IPS-15b (cell line): ENCODE measurements around the gene AMN.
"Not testable (repeated sequence)": the region's sequence is repeated elsewhere in the genome, so short reads cannot be mapped to it uniquely, and the experiment has no call there.

Experiments used
- H3K27me3 ChIP-seq: one replicate; pipeline ENCODE4 v1.6.1; 2013; ENCODE audit warnings: low read length; ENCODE audit not compliant: control insufficient read depth, insufficient read depth
- H3K36me3 ChIP-seq: one replicate; pipeline ENCODE4 v1.6.1; 2013; ENCODE audit warnings: low read length; ENCODE audit not compliant: control insufficient read depth, insufficient read depth
- H3K4me1 ChIP-seq: one replicate; pipeline ENCODE4 v1.6.1; 2013; ENCODE audit warnings: mild to moderate bottlenecking, low read length; ENCODE audit not compliant: control insufficient read depth, insufficient read depth
- H3K4me3 ChIP-seq: one replicate; pipeline ENCODE4 v1.5.1; 2013; ENCODE audit warnings: low read depth, low read length
- H3K9ac ChIP-seq: one replicate; pipeline ENCODE4 v1.6.1; 2013; ENCODE audit warnings: low read depth, mild to moderate bottlenecking, low read length
- H3K9me3 ChIP-seq: one replicate; pipeline ENCODE4 v1.6.1; 2013; ENCODE audit warnings: mild to moderate bottlenecking, low read length; ENCODE audit not compliant: control insufficient read depth, insufficient read depth

Gene AMN

DNA sequence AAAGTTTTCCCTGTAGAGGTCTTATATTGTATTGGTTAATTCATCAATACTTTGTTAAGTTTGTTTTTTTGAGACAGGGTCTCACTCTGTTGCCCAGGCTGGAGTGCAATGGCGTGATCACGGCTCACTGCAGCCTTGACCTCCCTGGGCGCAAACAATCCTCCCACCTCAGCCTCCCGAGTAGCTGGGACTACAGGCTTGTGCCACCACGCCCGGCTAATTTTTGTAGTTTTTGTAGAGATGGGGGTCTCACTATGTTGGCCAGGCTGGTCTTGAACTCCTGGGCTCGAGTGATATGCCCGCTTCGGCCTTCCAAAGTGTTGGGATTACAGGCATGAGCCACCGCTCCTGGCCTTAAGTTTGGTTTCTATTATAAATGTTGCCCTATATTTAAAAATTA, 4.4 kb downstream of the AMN start:
- H3K9ac ChIP-seq, H3K4me1 ChIP-seq, H3K9me3 ChIP-seq, H3K36me3 ChIP-seq: not testable (repeated sequence)
- Histone ChIP-seq H3K27me3 (peaks cover 67% of the 10 kb centered on the region), H3K4me3 (peak overlapping the region; percentile 79)

DNA sequence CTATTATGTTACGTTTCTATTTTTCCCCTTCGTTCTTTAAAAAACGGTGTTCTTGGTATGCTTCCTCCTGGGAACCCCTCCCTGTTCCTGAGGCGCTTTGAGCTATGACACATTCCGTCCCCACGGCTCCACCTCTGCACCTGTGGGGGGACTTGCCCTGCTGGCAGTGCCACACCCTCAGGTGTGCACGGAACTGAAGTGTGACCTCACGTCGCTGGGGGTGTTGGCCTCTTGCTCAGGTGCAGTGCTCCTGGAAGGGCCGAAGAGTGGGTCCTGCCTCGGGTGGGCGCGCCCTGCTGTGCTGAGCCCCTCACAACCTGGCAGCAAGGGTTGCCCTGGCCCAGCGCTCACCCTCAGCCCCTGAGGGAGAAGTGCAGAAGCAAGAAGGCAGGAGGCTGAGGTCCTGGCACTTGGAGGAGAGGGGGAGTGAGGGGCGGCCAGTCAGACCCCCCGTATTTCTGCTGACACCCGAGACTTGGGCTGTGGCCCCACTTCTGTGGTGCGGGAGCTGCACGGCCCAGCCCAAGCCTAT, 4.9 kb downstream of the AMN start:
- H3K9me3 ChIP-seq: no peaks in the 10 kb centered on the region
- no peaks in the 10 kb centered on the region for H3K36me3 ChIP-seq
- peaks cover 9% of the 10 kb centered on the region for H3K4me1 ChIP-seq
- peaks cover 61% of the 10 kb centered on the region for H3K27me3 ChIP-seq
- H3K4me3 ChIP-seq: peak overlapping the region; percentile 79
- no peak overlapping the region for H3K9ac ChIP-seq

DNA sequence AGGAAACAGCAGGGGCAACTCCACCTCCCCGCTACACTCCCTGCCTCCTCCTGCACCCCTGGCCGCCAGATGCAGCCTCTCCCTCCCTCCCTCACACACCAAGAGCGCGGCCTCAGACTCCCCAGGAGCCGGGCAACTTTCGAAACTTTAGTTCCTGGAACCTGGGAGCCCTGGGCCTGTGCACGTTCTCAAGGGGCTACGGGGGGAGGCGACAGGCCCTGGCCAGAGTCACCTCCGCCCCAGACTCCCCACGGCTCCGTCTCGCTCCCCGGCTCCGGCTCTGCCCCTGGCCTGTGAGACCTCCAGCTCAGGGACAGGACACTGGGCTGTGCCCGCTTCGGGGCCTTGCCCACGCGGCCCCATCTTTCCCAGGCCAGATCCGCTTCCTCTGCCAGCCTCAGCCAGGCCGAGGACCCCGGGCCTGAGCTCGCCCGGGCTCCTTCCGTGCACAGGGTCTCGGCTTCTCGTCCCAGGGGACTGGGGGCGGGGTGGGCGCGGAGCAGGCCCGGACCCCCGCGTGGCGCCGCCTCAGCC, 5.5 kb downstream of the AMN start:
- Histone ChIP-seq H3K4me3 (peak overlapping the region; percentile 79), H3K27me3 (peaks cover 58% of the 10 kb centered on the region), H3K9ac (no peak overlapping the region), H3K36me3 (no peaks in the 10 kb centered on the region), H3K4me1 (peaks cover 9% of the 10 kb centered on the region), H3K9me3 (no peaks in the 10 kb centered on the region)

DNA sequence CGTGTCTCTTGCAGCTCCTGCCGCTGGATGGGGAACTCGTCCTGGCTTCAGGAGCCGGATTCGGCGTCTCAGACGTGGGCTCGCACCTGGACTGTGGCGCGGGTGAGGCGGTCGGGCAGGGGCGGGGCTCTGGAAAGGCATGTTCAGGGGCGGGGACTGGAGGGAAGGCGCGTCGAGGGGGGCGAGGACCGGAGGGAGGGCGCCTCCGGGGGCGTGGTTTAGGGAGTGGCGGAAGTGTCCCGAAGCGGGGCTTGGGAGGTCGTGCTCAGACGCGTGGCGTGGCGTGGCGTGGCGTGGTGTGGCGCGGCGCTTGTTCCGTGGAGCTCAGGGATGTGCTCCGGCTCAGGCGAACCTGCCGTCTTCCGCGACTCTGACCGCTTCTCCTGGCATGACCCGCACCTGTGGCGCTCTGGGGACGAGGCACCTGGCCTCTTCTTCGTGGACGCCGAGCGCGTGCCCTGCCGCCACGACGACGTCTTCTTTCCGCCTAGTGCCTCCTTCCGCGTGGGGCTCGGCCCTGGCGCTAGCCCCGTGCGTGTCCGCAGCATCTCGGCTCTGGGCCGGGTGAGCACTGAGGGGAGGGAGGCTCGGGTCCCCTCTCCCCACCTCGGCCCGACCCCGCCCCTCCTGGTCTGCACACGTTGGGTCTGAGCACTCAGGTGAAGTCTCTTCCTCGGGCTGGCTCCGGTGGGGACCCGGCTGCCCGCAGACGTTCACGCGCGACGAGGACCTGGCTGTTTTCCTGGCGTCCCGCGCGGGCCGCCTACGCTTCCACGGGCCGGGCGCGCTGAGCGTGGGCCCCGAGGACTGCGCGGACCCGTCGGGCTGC, 6.2 kb downstream of the AMN start:
- no peak overlapping the region for H3K9ac ChIP-seq
- H3K36me3 ChIP-seq: peaks cover 2% of the 10 kb centered on the region
- H3K9me3 ChIP-seq: no peaks in the 10 kb centered on the region
- peaks cover 51% of the 10 kb centered on the region for H3K27me3 ChIP-seq
- H3K4me1 ChIP-seq: peaks cover 9% of the 10 kb centered on the region
- H3K4me3 ChIP-seq: peak overlapping the region; percentile 79

DNA sequence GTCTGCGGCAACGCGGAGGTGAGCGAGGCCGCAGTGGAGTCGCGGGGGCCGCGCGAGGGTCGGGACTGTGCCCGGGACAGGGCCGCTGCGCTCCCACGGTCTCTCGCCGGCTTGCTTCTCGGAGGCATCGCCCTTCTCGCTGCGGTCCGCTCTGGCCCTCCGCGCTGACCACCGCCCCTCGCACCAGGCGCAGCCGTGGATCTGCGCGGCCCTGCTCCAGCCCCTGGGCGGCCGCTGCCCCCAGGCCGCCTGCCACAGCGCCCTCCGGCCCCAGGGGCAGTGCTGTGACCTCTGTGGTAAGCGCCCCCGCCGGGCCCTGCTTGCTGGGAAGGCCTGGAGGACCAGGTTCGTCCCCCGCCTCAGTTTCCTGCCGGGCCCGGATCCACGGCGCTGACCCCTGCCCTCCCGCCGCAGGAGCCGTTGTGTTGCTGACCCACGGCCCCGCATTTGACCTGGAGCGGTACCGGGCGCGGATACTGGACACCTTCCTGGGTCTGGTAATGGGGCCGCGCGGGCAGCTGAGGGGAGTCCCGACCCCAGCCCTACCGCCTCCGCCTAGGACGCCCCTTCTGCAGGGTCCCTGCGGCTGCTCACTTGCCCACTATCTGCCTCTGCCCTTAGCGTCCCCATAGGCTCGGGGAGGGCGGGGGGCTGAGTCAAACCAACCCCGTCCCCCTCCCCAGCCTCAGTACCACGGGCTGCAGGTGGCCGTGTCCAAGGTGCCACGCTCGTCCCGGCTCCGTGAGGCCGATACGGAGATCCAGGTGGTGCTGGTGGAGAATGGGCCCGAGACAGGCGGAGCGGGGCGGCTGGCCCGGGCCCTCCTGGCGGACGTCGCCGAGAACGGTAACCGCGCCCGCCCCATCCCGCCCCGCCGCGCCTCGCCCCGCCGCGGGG, 7.0 kb downstream of the AMN start:
- Histone ChIP-seq H3K9me3 (no peaks in the 10 kb centered on the region), H3K9ac (no peak overlapping the region), H3K36me3 (peaks cover 2% of the 10 kb centered on the region), H3K4me1 (peaks cover 8% of the 10 kb centered on the region), H3K27me3 (peaks cover 42% of the 10 kb centered on the region), H3K4me3 (peak overlapping the region; percentile 79)

DNA sequence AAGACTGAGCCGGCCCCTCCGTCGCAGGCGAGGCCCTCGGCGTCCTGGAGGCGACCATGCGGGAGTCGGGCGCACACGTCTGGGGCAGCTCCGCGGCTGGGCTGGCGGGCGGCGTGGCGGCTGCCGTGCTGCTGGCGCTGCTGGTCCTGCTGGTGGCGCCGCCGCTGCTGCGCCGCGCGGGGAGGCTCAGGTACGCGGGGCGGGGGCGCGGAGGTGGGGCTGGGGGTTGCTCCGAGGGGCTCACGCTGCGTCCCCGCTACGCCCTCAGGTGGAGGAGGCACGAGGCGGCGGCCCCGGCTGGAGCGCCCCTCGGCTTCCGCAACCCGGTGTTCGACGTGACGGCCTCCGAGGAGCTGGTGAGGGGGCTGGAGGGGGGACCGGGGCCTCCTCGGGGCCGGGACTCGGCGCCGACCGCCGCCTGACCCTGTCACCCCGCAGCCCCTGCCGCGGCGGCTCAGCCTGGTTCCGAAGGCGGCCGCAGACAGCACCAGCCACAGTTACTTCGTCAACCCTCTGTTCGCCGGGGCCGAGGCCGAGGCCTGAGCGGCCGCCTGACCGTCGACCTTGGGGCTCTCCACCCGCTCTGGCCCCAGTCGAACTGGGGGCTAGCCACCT, 7.8 kb downstream of the AMN start:
- Histone ChIP-seq H3K4me1 (peaks cover 7% of the 10 kb centered on the region), H3K9ac (no peak overlapping the region), H3K9me3 (no peaks in the 10 kb centered on the region), H3K4me3 (peak overlapping the region; percentile 79), H3K36me3 (peaks cover 2% of the 10 kb centered on the region), H3K27me3 (peaks cover 36% of the 10 kb centered on the region)

DNA sequence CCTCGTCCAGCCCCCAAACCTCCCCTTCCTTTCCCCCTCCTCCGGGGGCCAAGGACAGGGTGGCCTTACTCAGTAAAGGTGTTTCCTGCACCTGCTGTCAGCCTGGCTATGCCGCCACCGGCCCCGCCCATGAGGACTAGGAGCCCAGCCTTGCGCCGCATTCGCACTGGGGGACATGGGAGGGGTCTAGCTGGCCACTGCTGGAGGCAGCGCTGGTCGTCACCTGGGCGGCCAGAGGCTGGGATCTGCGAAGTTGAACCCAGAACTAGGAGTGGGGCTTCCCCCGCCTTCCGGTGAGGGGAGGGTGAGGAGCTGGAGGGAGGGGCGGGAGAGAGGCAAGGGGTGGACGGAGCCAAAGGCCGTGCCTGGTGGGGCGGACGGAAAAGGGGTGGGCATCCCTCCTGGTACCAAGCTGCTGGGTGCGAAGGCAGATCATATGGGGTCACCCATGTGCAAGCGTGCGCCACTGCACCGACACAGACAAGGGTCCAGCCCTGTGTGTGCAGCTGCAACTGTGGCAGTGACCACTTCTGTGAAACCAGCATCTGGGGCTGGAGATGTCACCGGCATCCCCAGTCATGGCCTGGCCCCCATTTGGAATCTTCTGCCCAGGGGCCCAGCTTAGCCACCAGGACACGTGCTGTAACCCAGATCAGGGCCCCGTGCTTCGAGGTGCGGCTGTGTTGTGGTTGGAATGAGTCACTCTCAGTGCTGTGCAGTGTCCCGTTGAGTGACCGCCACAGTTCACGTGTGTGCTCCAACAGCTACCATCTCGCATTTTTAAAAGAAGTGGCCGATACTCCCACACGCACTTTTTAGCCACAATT, 8.5 kb downstream of the AMN start:
- H3K9ac ChIP-seq: no peak overlapping the region
- H3K4me1 ChIP-seq: peaks cover 4% of the 10 kb centered on the region
- peaks cover 31% of the 10 kb centered on the region for H3K27me3 ChIP-seq
- H3K36me3 ChIP-seq: peaks cover 2% of the 10 kb centered on the region
- peak overlapping the region; percentile 23 for H3K4me3 ChIP-seq
- no peaks in the 10 kb centered on the region for H3K9me3 ChIP-seq

DNA sequence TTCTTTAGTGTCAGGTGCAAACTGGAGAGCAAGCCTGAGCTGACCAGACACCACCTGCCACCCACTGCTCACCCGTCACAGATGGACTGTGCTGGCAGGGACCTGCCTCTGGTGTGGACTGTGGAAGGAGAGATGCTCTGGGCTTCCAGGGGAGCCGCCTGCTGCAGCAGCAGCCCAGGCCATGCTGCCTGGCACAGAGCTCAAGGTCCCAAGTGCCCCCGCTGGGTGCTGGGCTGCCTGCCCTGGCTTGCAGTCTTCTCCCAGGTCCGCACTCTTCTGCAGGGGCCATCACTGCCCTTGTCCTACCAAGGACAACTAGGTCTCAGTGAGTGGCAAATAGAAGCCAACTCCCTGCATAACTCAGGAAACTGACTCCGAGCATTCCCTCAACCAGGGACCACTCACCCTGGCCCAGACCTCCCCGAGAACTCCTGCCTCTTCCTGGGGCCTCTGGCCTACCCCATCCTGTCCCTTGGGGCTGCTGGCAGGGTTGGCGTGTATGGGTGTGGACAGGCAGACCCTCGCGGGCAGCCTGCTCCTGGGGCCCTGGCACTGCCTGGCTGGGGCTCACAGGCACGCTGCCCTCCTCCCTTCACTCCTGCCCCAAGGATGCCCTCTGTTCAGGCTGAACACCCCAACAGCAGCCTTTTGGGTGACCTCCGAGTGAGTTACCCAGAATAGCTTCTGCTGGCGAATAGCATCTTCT, 9.3 kb downstream of the AMN start:
- no peaks in the 10 kb centered on the region for H3K4me1 ChIP-seq
- H3K36me3 ChIP-seq: peaks cover 2% of the 10 kb centered on the region
- H3K4me3 ChIP-seq: no peak overlapping the region
- H3K9ac ChIP-seq: no peak overlapping the region
- H3K9me3 ChIP-seq: no peaks in the 10 kb centered on the region
- peaks cover 25% of the 10 kb centered on the region for H3K27me3 ChIP-seq

DNA sequence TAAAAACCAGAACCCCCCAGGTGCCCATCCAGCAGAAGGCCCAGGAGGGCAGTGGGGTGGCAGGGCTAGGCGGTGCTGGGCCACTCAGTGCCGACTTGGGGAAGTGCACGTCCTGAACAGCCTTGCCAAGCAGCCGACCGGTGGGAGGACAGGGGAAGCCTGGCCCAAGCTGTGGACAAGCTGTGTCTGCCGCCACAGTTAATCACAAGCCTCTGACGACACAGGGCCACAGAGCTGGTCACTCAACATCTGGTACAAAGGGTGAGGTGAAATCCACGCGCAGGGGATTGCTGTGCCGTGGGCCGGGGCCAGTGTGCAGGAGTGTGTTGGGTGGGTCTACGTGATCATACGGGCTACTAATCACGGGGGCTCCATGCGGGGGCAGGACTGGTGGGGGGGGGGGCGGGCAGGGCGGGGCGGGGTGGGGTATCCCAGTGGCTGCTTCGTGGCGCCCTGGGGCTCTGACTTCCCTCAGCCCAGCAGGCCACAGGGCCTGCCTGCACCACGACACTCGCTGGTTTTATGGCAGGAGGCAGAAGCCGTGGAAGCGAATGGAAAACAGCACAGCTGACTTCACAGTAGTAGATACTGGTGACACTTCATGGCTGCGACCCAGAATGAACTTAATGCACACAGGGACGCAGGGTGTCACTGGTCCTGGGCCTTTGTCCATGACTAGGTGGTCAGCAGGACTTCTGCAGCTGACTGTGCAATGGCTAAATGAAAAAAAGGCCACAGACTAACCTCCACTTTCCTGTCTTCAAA, 10.2 kb downstream of the AMN start:
- H3K9me3 ChIP-seq: no peaks in the 10 kb centered on the region
- H3K36me3 ChIP-seq: peaks cover 5% of the 10 kb centered on the region
- H3K27me3 ChIP-seq: peaks cover 16% of the 10 kb centered on the region
- no peaks in the 10 kb centered on the region for H3K4me1 ChIP-seq
- no peak overlapping the region for H3K4me3 ChIP-seq
- H3K9ac ChIP-seq: no peak overlapping the region
